ENCODE measurements around the gene MMP19.
"Not testable (repeated sequence)": the region's sequence is repeated elsewhere in the genome, so short reads cannot be mapped to it uniquely, and the experiment has no call there.

Gene MMP19

GRCh38 chr12:55865327-55865726 lies 22.6 kb upstream of the MMP19 start:
- no peak overlapping the region for H3K4me3 ChIP-seq (ENCODE audit: low read length)
- no peak for DNase-seq (ENCODE audit: low read depth)
- TF ChIP-seq CTCF (conservative IDR thresholded peaks at IDR 0.05; ENCODE audit: low read length), result no peak

DNA sequence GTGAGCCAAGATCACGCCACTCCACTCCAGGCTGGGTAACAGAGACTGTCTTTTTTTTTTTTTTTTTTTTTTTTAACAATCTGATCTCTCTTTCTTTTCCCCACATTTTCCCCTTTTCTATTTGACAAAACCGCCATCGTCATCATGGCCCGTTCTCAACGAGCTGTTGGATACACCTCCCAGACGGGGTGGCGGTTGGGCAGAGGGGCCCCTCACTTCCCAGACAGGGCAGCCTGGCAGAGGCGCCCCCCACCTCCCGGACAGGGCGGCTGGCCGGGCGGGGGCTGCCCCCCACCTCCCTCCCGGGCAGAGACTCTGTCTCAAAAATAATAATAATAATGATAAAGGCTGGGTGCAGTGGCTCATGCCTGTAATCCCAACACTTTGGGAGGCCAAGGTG lies 20.2 kb upstream of the MMP19 start:
- not testable (repeated sequence) for DNase-seq (ENCODE audit: low read depth); H3K4me3 ChIP-seq (ENCODE audit: low read length)

DNA sequence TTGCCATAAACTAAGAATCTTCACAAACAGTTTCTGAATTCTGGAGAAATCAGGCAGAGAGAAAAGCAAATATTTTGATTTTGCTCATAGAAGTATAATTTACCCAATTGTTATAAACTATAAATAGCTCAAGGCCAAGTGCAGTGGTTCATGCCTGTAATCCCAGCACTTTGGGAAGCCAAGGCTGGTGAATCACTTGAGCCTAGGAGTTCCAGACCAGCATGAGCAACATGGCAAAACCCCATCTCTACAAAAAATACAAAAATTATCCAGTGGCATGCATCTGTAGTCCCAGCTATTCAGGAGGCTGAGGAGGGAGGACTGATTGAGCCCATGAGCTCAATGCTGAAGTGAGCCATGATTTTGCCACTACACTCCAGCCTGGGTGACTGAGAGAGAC lies 19.6 kb upstream of the MMP19 start:
- DNase-seq (ENCODE audit: low read depth), result no peak
- H3K4me3 ChIP-seq (ENCODE audit: low read length), result no peak overlapping the region
- TF ChIP-seq CTCF (conservative IDR thresholded peaks at IDR 0.05; ENCODE audit: low read length), result no peak

GRCh38 chr12:55861871-55862270 lies 19.1 kb upstream of the MMP19 start:
- no peak for TF ChIP-seq CTCF (conservative IDR thresholded peaks at IDR 0.05; ENCODE audit: low read length)
- DNase-seq (ENCODE audit: low read depth), result no peak
- H3K4me3 ChIP-seq (ENCODE audit: low read length), result no peak overlapping the region

- no peak for TF ChIP-seq CTCF (conservative IDR thresholded peaks at IDR 0.05; ENCODE audit: low read length)
- H3K4me3 ChIP-seq (ENCODE audit: low read length), result no peak overlapping the region
- no peak for DNase-seq (ENCODE audit: low read depth)
These were observed 18.7 kb upstream of the MMP19 start for GRCh38 chr12:55861396-55861795.

GRCh38 chr12:55852740-55853139 lies 10.0 kb upstream of the MMP19 start:
- no peak for DNase-seq (ENCODE audit: low read depth)
- TF ChIP-seq CTCF (conservative IDR thresholded peaks at IDR 0.05; ENCODE audit: low read length), result no peak
- no peak overlapping the region for H3K4me3 ChIP-seq (ENCODE audit: low read length)

DNA sequence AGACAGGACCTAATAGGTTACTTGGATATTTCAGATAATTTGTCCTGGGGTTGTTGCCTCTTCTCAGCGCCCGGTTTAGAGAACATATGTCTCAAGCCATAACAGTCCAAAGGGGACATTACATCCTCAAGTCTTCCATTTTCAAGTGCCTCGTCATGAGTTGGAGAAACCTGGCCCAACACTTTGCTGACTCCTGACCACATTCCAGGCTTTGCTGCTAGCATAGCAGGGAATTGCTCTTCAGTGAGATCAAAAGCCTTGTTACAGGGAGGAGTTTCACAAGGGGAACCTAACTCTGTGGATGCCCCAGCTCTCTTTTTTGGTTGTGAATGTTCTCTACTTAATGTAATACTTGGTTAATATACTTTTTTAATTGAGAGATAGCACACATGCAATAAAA lies 8.2 kb upstream of the MMP19 start:
- no peak for TF ChIP-seq CTCF (conservative IDR thresholded peaks at IDR 0.05; ENCODE audit: low read length)

DNA sequence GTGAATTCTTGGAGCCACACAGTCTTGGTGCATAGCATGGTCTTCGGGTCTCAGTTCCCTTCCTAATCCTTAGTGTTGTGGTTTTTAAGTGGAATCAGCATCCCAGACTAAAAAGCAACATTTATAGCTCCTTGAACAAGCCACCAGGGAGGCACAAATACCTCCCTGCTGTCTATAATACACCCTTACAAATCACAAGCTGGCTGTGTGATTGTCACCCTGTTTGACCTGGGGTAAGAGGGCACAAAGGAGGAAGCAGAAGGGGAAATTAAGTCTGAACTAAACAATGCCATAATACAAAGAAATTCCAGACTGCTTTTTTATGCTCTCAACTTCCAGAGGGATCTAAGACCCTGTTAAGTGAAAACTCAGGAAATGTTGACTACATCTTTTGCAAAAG lies 7.7 kb upstream of the MMP19 start:
- H3K4me3 ChIP-seq (ENCODE audit: low read length), result no peak overlapping the region
- no peak for DNase-seq (ENCODE audit: low read depth)

More for the DNA sequence above, 8.2 kb upstream of the MMP19 start:
- peak; percentile 55 for DNase-seq (ENCODE audit: low read depth)
- H3K4me3 ChIP-seq (ENCODE audit: low read length), result no peak overlapping the region

More for the DNA sequence above, 7.7 kb upstream of the MMP19 start:
- no peak for TF ChIP-seq CTCF (conservative IDR thresholded peaks at IDR 0.05; ENCODE audit: low read length)
